K562 (cell line): Measurements from ENCODE around the gene CENPO. TPM values are rescaled to one million over a fixed set of nuclear protein-coding genes. Genes with fewer than 3 reads are reported as not detected.

Experiments used
- ATAC-seq: fragments of 200-7000 bp; cut with Tn5 transposase; 3 replicates; pipeline ENCODE4 v1.9.1; 2020; ENCODE audit warnings: moderate library complexity
- BruUV-seq: library from RNA; stranded (reverse); fragments of 400-500 nt; replicated peaks from 2 replicates; lab custom pipeline; 2021; lab: Mats Ljungman, UMichigan
- CTCF ChIA-PET: fragments of 300-600 bp; formaldehyde crosslinking; extraction: SDS; loops from one replicate; lab custom pipeline; 2021; ENCODE audit warnings: low intra/inter-chr PET ratio; lab: Yijun Ruan, JAX
- POLR2A ChIA-PET: fragments of 300-600, 350-650 bp; sonication (Branson Sonifier 250); formaldehyde crosslinking; extraction: SDS; loops from one replicate; lab custom pipeline; 2021; ENCODE audit warnings: antibody characterized with exemption, inconsistent platforms; lab: Yijun Ruan, JAX
- DNase-seq, 4 experiments: peaks; one replicate each; pipeline versions ENCODE4 v3.0.0 to v3.0.0-alpha.2; 2011 to 2018; ENCODE audit warnings: low spot score in 3 of 4, mixed read lengths in 3 of 4; ENCODE audit errors: extremely low read depth in 1 of 4
- FAIRE-seq: peaks from 2 replicates; lab custom pipeline; 2011; peaks lifted over from hg19 to GRCh38; lab: Jason Lieb, UNC
- H2AFZ ChIP-seq: 2 replicates; pipeline ENCODE4 v1.6.0; 2011; ENCODE audit warnings: low read depth, low read length, control low read depth, inconsistent platforms
- H3K27ac ChIP-seq: fragments of 200-600 bp; 3 replicates; pipeline ENCODE4 v1.8.0; 2011; ENCODE audit warnings: low read depth, mild to moderate bottlenecking, control low read depth, inconsistent platforms, low read length, moderate library complexity, mixed read lengths; ENCODE audit errors: extremely low read depth
- H3K27me3 ChIP-seq, 2 experiments: fragments of 300-600 bp in 1 of 2; 2 replicates in 1 of 2; 3 replicates in 1 of 2; pipeline versions ENCODE4 v1.6.0 to v1.8.0; 2011; ENCODE audit warnings: inconsistent platforms in 2 of 2, low read length in 2 of 2, mild to moderate bottlenecking in 1 of 2, mixed read lengths in 1 of 2, moderate library complexity in 1 of 2; ENCODE audit not compliant: control insufficient read depth in 2 of 2, insufficient read depth in 2 of 2
- H3K36me3 ChIP-seq: fragments of 300-600 bp; 3 replicates; pipeline ENCODE4 v1.8.0; 2011; ENCODE audit warnings: mild to moderate bottlenecking, low read length, inconsistent platforms; ENCODE audit not compliant: control insufficient read depth, insufficient read depth
- H3K4me1 ChIP-seq, 2 experiments: fragments of 200-600 bp in 1 of 2; replicated peaks in 1 of 2; 2 replicates in 1 of 2; 3 replicates in 1 of 2; pipeline versions ENCODE4 v1.5.1 to v1.8.0; 2011; ENCODE audit warnings: inconsistent platforms in 2 of 2, low read length in 2 of 2, mild to moderate bottlenecking in 1 of 2, mixed read lengths in 1 of 2, moderate library complexity in 1 of 2; ENCODE audit not compliant: control insufficient read depth in 2 of 2, insufficient read depth in 2 of 2
- H3K4me2 ChIP-seq: 2 replicates; pipeline ENCODE4 v1.6.1; 2011; ENCODE audit warnings: low read length, control low read depth, inconsistent platforms, mixed read lengths; ENCODE audit not compliant: insufficient read depth
- H3K4me3 ChIP-seq: fragments of 200-600 bp; sonication (generic), shearing (Covaris generic); 2 replicates; pipeline ENCODE4 v1.5.1; 2016; ENCODE audit warnings: control low read depth, inconsistent platforms
- H3K79me2 ChIP-seq: fragments of 200-600 bp; 3 replicates; pipeline ENCODE4 v1.8.0; 2011; ENCODE audit warnings: low read length, inconsistent platforms; ENCODE audit not compliant: control insufficient read depth, insufficient read depth
- H3K9ac ChIP-seq, 2 experiments: 2 replicates each; pipeline versions ENCODE4 v1.6.0 to v1.6.1; 2011; ENCODE audit warnings: low read depth in 2 of 2, low read length in 2 of 2, control low read depth in 1 of 2, inconsistent platforms in 1 of 2, mild to moderate bottlenecking in 1 of 2, mixed read lengths in 1 of 2; ENCODE audit not compliant: insufficient read depth in 1 of 2
- H3K9me1 ChIP-seq: one replicate; pipeline ENCODE4 v1.6.0; 2011; ENCODE audit warnings: inconsistent platforms, mild to moderate bottlenecking, low read length, moderate library complexity; ENCODE audit not compliant: control insufficient read depth, insufficient read depth
- H3K9me3 ChIP-seq: replicated peaks from 2 replicates; pipeline ENCODE4 v1.5.1; 2011; ENCODE audit warnings: low read depth, low read length, inconsistent platforms; ENCODE audit not compliant: control insufficient read depth, insufficient read depth
- H4K20me1 ChIP-seq: replicated peaks from 2 replicates; pipeline ENCODE4 v1.6.1; 2011; ENCODE audit warnings: low read length, inconsistent platforms, mixed read lengths; ENCODE audit not compliant: control insufficient read depth, insufficient read depth
- ARID1B ChIP-seq: fragments of 450-650 bp; IDR thresholded peaks from 2 replicates; pipeline ENCODE4 v1.6.1; 2016; ENCODE audit warnings: antibody characterized with exemption, mild to moderate bottlenecking, inconsistent platforms
- CBX8 ChIP-seq: fragments of 200-600 bp; sonication (generic); IDR thresholded peaks from 2 replicates; pipeline ENCODE4 v1.6.1; 2012; ENCODE audit warnings: borderline replicate concordance, mixed run types, low read depth, mild to moderate bottlenecking, moderate library complexity, mixed read lengths, low read length, control low read depth, inconsistent platforms; ENCODE audit not compliant: poor library complexity, severe bottlenecking; ENCODE audit errors: extremely low read depth
- FOS ChIP-seq: IDR thresholded peaks from 3 replicates; pipeline ENCODE4 v1.6.1; 2011; ENCODE audit not compliant: insufficient read length; ENCODE audit errors: extremely low read depth
- ID3 ChIP-seq, 2 experiments: fragments of 250-450 bp in 1 of 2; fragments of 450-650 bp in 1 of 2; sonication (Bioruptor Pico) in 1 of 2; IDR thresholded peaks; 2 replicates each; pipeline versions ENCODE4 v1.6.1 to v1.8.0; 2016 to 2021; ENCODE audit warnings: mild to moderate bottlenecking in 2 of 2, moderate library complexity in 2 of 2, missing compliant biosample characterization in 1 of 2, missing genetic modification characterization in 1 of 2
- ILK ChIP-seq: fragments of 450-650 bp; IDR thresholded peaks from 2 replicates; pipeline ENCODE4 v1.6.1; 2016; ENCODE audit warnings: missing genetic modification characterization, low read depth, mild to moderate bottlenecking, missing compliant biosample characterization, moderate library complexity, borderline replicate concordance
- NFE2L1 ChIP-seq: fragments of 450-650 bp; IDR thresholded peaks from 2 replicates; pipeline ENCODE4 v1.6.1; 2016; ENCODE audit warnings: missing genetic modification characterization, low read depth, mild to moderate bottlenecking, missing compliant biosample characterization, moderate library complexity, borderline replicate concordance
- TCF3 ChIP-seq: sonication (generic); formaldehyde crosslinking; IDR thresholded peaks from 2 replicates; pipeline ENCODE4 v1.4.0; 2020; ENCODE audit warnings: mild to moderate bottlenecking, missing genetic modification reagents
- ZC3H11A ChIP-seq: IDR thresholded peaks from 2 replicates; pipeline ENCODE4 v1.6.1; 2012; ENCODE audit warnings: low read depth, low read length, improper control_type of control experiment
- WGBS: fragments of 100-300 bp; shearing (Covaris generic); methylation state at CpG from one replicate; pipeline ENCODE4 v1.1.6; 2016; ENCODE audit warnings: low coverage, mixed read lengths; ENCODE audit not compliant: insufficient coverage; ENCODE audit errors: missing lambda C conversion rate; 5-methylcytosine and 5-hydroxymethylcytosine counted together
- in situ Hi-C: fragments of 300-500 bp; cut with MboI; formaldehyde crosslinking; loops from 4 replicates; pipeline ENCODE4 v1.15.0; 2018; ENCODE audit warnings: inconsistent platforms, mixed read lengths
- intact Hi-C: fragments of 100-400 bp; cut with micrococcal nuclease; formaldehyde crosslinking; loops from 2 replicates; pipeline ENCODE4 v1.14.2; 2022
- polyA plus RNA-seq, 8 experiments: library from polyadenylated mRNA; depleted of rRNA in 4 of 8; stranded (reverse) in 5 of 8; unstranded in 3 of 8; fragments of >200 nt; fragmentation: Nextera tagmentation in 2 of 8; fragmentation: Illumina TruSeq in 1 of 8; extraction: Ambion mirVana in 2 of 8; extraction: Trizol in 1 of 8; gene quantifications; 2 replicates each; pipeline versions ENCODE4 v1.2.1 to v1.2.3, GENCODE V29; 2011 to 2014; ENCODE audit warnings: inconsistent platforms in 1 of 8, missing spikeins in 1 of 8
- total RNA-seq, 7 experiments: library from RNA; depleted of rRNA in 6 of 7; stranded (reverse); fragments of >200 nt in 6 of 7; fragmentation: Illumina TruSeq in 2 of 7; extraction: Trizol in 2 of 7; gene quantifications; 2 replicates each; pipeline versions ENCODE4 v1.2.1 to v1.2.3, GENCODE V29; 2011 to 2021; ENCODE audit warnings: low replicate concordance in 1 of 7
- TF ChIP-seq, protein P1 (sequence below): sonication (generic); formaldehyde crosslinking; IDR thresholded peaks from 2 replicates; pipeline ENCODE4 v1.8.0; 2023; ENCODE audit warnings: mild to moderate bottlenecking, missing genetic modification reagents
- TF ChIP-seq, protein P2 (sequence below): fragments of 450-650 bp; IDR thresholded peaks from 2 replicates; pipeline ENCODE4 v1.6.1; 2017; ENCODE audit warnings: antibody characterized with exemption, mild to moderate bottlenecking
- TF ChIP-seq, protein P3 (sequence below): fragments of 450-650 bp; IDR thresholded peaks from 2 replicates; pipeline ENCODE4 v1.6.1; 2018; ENCODE audit not compliant: partially characterized antibody

The CENPO gene
- total and polyA plus RNA-seq, 9 of the 15 experiments (the other 6 are each of a cell fraction or from before 2014, with no cell fraction given) = 30.6 to 59.4 (median 38.9) TPM

DNA sequence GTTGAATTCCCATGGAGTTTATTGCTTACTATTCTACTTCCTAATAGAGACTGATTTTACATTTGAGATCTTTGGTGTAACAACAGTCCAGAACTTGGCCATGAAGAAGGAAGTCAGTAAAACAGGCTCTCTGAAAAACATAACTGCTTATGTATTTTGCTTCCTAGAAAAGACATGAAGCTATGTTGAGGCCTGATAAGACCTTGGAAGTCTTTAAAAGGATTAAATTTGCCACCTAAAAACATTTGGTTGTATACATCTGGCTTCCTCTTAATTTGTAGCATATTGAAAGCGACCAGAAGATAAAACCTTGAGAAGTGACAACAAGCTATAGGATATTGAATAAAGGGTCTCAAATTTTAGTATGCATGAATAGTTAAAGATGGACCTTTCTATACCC is 36.4 kb upstream of the CENPO start:
- Histone ChIP-seq H2AFZ (no peak overlapping the region), H3K9me1 (no peaks in the 10 kb centered on the region), H3K79me2 (no peaks in the 10 kb centered on the region), H3K4me2 (no peak overlapping the region), H3K9me3 (no peaks in the 10 kb centered on the region), H3K27me3 (no peaks in the 10 kb centered on the region), H4K20me1 (no peaks in the 10 kb centered on the region), H3K4me3 (no peak overlapping the region), H3K27ac (peak overlapping the region; percentile 45; the same call in 2 of the 3 replicates), H3K36me3 (peaks cover 39% of the 10 kb centered on the region), H3K4me1 (peaks cover 0 to 13% of the 10 kb centered on the region in 2 experiments; a peak in 2 of 5 replicates), H3K9ac (no peak overlapping the region)
- DNase-seq (peak in 1 of 4 experiments; percentile 12), ATAC-seq (peak; percentile 42), FAIRE-seq (no peak)
- WGBS = 18% methylated on average over 1 of the region's 1 CpG
- ChIA-PET POLR2A (no interaction called here), CTCF (no interaction called here)
- intact Hi-C loops = no loop called here
- no TSS peak for BruUV-seq
- in situ Hi-C loops = no loop called here
- TF ChIP-seq ARID1B (peak; percentile 59), NFE2L1 (no peak), CBX8 (no peak), FOS (no peak), TCF3 (CRISPR knock-in tag) (peak; percentile 69), ZC3H11A (no peak), ILK (tag) (no peak), ID3 (CRISPR knock-in tag; IDR thresholded peaks at IDR 0.05) (no peak), ID3 (tag; IDR thresholded peaks at IDR 0.05) (no peak)
- TF ChIP-seq, protein P1, sequence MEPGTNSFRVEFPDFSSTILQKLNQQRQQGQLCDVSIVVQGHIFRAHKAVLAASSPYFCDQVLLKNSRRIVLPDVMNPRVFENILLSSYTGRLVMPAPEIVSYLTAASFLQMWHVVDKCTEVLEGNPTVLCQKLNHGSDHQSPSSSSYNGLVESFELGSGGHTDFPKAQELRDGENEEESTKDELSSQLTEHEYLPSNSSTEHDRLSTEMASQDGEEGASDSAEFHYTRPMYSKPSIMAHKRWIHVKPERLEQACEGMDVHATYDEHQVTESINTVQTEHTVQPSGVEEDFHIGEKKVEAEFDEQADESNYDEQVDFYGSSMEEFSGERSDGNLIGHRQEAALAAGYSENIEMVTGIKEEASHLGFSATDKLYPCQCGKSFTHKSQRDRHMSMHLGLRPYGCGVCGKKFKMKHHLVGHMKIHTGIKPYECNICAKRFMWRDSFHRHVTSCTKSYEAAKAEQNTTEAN = no peak
- TF ChIP-seq, protein P2, sequence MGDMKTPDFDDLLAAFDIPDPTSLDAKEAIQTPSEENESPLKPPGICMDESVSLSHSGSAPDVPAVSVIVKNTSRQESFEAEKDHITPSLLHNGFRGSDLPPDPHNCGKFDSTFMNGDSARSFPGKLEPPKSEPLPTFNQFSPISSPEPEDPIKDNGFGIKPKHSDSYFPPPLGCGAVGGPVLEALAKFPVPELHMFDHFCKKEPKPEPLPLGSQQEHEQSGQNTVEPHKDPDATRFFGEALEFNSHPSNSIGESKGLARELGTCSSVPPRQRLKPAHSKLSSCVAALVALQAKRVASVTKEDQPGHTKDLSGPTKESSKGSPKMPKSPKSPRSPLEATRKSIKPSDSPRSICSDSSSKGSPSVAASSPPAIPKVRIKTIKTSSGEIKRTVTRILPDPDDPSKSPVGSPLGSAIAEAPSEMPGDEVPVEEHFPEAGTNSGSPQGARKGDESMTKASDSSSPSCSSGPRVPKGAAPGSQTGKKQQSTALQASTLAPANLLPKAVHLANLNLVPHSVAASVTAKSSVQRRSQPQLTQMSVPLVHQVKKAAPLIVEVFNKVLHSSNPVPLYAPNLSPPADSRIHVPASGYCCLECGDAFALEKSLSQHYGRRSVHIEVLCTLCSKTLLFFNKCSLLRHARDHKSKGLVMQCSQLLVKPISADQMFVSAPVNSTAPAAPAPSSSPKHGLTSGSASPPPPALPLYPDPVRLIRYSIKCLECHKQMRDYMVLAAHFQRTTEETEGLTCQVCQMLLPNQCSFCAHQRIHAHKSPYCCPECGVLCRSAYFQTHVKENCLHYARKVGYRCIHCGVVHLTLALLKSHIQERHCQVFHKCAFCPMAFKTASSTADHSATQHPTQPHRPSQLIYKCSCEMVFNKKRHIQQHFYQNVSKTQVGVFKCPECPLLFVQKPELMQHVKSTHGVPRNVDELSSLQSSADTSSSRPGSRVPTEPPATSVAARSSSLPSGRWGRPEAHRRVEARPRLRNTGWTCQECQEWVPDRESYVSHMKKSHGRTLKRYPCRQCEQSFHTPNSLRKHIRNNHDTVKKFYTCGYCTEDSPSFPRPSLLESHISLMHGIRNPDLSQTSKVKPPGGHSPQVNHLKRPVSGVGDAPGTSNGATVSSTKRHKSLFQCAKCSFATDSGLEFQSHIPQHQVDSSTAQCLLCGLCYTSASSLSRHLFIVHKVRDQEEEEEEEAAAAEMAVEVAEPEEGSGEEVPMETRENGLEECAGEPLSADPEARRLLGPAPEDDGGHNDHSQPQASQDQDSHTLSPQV = 0 out of 2 replicates have a peak, but pooled peaks have one; percentile 36
- TF ChIP-seq, protein P3, sequence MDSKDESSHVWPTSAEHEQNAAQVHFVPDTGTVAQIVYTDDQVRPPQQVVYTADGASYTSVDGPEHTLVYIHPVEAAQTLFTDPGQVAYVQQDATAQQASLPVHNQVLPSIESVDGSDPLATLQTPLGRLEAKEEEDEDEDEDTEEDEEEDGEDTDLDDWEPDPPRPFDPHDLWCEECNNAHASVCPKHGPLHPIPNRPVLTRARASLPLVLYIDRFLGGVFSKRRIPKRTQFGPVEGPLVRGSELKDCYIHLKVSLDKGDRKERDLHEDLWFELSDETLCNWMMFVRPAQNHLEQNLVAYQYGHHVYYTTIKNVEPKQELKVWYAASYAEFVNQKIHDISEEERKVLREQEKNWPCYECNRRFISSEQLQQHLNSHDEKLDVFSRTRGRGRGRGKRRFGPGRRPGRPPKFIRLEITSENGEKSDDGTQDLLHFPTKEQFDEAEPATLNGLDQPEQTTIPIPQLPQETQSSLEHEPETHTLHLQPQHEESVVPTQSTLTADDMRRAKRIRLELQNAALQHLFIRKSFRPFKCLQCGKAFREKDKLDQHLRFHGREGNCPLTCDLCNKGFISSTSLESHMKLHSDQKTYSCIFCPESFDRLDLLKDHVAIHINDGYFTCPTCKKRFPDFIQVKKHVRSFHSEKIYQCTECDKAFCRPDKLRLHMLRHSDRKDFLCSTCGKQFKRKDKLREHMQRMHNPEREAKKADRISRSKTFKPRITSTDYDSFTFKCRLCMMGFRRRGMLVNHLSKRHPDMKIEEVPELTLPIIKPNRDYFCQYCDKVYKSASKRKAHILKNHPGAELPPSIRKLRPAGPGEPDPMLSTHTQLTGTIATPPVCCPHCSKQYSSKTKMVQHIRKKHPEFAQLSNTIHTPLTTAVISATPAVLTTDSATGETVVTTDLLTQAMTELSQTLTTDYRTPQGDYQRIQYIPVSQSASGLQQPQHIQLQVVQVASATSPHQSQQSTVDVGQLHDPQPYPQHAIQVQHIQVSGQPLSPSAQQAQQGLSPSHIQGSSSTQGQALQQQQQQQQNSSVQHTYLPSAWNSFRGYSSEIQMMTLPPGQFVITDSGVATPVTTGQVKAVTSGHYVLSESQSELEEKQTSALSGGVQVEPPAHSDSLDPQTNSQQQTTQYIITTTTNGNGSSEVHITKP = peak; percentile 30
